ENCODE data around the gene RGL1. TPM values are rescaled to one million over a fixed set of nuclear protein-coding genes. Genes with fewer than 3 reads are reported as not detected.
A peak's percentile ranks its signal among the peaks of the same experiment; 100 is the strongest.

RGL1 gene
- total and polyA plus RNA-seq, 5 donors, result 7.2 to 22.9 (median 16.4) TPM

DNA sequence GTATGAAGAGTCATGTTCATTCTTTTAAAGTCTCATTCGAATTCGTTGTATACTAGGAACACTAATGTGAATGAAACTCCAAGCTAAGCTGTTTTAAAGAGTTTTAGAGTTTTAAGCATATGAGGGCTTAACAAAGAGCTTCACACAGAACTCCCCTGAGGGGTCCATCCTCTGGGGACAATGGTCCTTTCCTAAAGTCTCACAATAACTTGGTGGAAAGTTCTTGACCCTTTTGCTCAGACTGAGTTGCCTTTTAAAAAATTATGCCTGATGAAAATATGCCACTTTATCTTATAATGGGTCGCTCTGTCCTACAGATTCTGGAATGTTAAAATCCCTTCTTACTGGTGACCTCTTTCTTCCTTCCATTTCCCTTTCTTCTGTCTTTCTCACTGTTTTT is 64.3 kb downstream of the RGL1 start:
- Histone ChIP-seq H3K4me3 (ENCODE audit: low read length) (no peak overlapping the region), H3K27me3 (ENCODE audit: control insufficient read depth, insufficient read depth) (no peaks in the 10 kb centered on the region), H3K4me1 (ENCODE audit: control insufficient read depth, insufficient read depth, low read length) (peaks cover 10% of the 10 kb centered on the region), H3K27ac (ENCODE audit: low read length) (no peak overlapping the region), H3K9me3 (ENCODE audit: control insufficient read depth, low read length) (no peaks in the 10 kb centered on the region)
- intact Hi-C loops (cut with DNase I), result loop anchor here in 1 of 4 donors (10.0 kb wide), 1 partner anchor 54 kb away; no protein-coding TSS in a partner anchor
- DNase-seq (no peak), ATAC-seq (no peak)
- 82% methylated on average over 3 of the region's 3 CpGs for whole genome bisulfite sequencing

DNA sequence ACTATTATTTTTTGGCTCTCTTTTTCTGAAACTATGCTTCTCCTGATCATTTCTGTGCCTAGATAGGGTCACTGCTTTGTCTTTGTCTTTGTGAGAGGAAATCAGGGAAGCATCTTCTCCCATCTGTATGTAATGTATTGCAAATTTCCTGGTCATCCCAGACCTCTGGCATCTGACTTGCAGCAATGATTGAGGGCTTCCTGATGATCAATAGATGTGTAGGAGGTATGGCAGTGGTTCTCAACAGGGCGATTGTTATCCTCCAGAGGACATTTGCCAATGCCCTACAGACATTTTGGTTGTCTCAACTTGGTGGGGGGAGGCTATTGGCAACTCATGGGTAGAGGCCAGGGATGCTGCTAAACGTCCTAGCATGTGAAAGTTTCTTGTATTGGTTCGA is 64.7 kb downstream of the RGL1 start:
- Histone ChIP-seq H3K27ac (ENCODE audit: low read length) (peak overlapping the region; percentile 30), H3K9me3 (ENCODE audit: control insufficient read depth, low read length) (no peaks in the 10 kb centered on the region), H3K4me1 (ENCODE audit: control insufficient read depth, insufficient read depth, low read length) (peaks cover 10% of the 10 kb centered on the region), H3K27me3 (ENCODE audit: control insufficient read depth, insufficient read depth) (no peaks in the 10 kb centered on the region), H3K4me3 (ENCODE audit: low read length) (no peak overlapping the region)
- no peak for DNase-seq
- no peak for ATAC-seq
- 72% methylated on average over 3 of the region's 3 CpGs for WGBS
- intact Hi-C loops (cut with DNase I), result loop anchor here in 3 of 4 donors (10.0 kb wide), 2 partner anchors 55 to 65 kb away; partner anchors contain the start of gene RGL1 (in 1 of the 3)

- Histone ChIP-seq H3K27ac (ENCODE audit: low read length) (peak overlapping the region; percentile 89), H3K4me3 (ENCODE audit: low read length) (no peak overlapping the region), H3K27me3 (ENCODE audit: control insufficient read depth, insufficient read depth) (no peaks in the 10 kb centered on the region), H3K4me1 (ENCODE audit: control insufficient read depth, insufficient read depth, low read length) (peaks cover 15% of the 10 kb centered on the region), H3K9me3 (ENCODE audit: control insufficient read depth, low read length) (no peaks in the 10 kb centered on the region)
- intact Hi-C loops (cut with DNase I), result loop anchor here in 2 of 4 donors (10.0 kb wide), 2 partner anchors 56 to 66 kb away; partner anchors contain the start of gene RGL1 (in 1 of the 2)
- peak in 1 of 2 donors; percentile 45 for ATAC-seq
- 47% methylated on average over 13 of the region's 15 CpGs for WGBS
- DNase-seq, result peak; percentile 80 to 85 (median 85)
These were observed 65.6 kb downstream of the RGL1 start for GRCh38 chr1:183870351-183871077.

DNA sequence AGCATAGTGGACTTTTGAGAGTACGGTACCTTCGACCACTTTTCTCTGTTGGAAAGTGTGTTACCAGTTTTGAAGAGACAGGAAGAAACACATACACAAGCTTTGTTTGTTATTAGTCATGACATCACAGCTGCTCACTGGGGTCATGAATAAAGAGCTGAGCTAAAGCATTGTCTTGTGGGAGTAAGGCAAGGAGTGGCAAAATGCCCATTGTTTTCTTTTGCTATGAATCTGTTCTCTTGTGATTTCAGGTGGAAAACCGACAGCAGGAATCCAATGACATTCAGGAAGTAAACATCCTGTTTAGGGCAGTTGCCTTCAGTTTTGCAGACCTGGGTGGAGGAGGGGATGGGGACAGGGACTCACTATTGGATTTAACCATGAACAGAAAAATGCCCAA is 66.2 kb downstream of the RGL1 start:
- ATAC-seq (peak; percentile 28 to 45), DNase-seq (no peak)
- H3K9me3 ChIP-seq (ENCODE audit: control insufficient read depth, low read length), result no peaks in the 10 kb centered on the region
- 50% methylated on average over 3 of the region's 3 CpGs for WGBS
- peaks cover 17% of the 10 kb centered on the region for H3K4me1 ChIP-seq (ENCODE audit: control insufficient read depth, insufficient read depth, low read length)
- intact Hi-C loops (cut with DNase I), result loop anchor here in 2 of 4 donors (10.0 kb wide), 2 partner anchors 56 to 66 kb away; partner anchors contain the start of gene RGL1 (in 1 of the 2)
- no peaks in the 10 kb centered on the region for H3K27me3 ChIP-seq (ENCODE audit: control insufficient read depth, insufficient read depth)
- peak overlapping the region; percentile 64 for H3K27ac ChIP-seq (ENCODE audit: low read length)
- H3K4me3 ChIP-seq (ENCODE audit: low read length), result no peak overlapping the region

DNA sequence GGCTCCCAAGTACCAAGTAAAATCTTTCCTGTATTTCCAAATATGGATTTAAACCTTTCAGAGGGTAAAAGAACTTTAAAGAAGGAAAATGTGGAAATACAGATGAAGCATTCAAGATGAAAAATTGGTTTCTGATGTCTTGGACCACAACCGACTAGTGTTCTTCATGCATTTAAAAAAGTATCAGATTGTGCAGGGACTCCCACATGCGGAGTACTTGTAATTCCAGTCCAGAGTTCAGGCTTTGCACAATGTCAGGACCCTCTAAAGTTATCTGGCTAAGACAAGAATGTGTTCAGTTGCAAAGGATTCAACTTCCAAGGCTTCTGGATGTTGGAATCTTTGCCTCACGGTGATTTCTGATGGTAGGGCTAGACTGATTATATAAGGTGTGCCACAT is 66.7 kb downstream of the RGL1 start:
- intact Hi-C loops (cut with DNase I), result loop anchor here in 2 of 4 donors (10.0 kb wide), 2 partner anchors 57 to 67 kb away; partner anchors contain the start of gene RGL1 (in 1 of the 2)
- ATAC-seq, result no peak

DNA sequence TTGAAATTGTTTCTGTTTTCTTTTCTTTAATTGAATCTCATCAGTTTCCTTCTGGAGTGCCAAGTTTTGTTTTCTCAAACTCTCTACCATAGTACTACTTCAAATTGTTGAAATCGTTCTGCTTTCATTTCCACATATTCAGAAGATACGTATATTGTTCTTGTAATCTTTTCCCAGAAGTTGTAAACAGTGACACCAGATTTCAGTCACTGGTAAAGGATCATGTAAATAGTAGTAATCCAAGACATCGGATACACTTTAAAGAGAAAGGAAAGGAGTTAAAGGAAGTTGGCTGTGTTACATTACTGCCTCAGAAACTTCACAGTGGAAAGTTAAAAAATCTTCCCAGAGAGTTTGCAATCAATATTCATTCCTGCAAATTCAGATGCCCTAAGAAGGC is 67.5 kb downstream of the RGL1 start:
- ATAC-seq, result peak; percentile 13 to 41
- H3K27ac ChIP-seq (ENCODE audit: low read length), result no peak overlapping the region
- no peaks in the 10 kb centered on the region for H3K27me3 ChIP-seq (ENCODE audit: control insufficient read depth, insufficient read depth)
- H3K4me1 ChIP-seq (ENCODE audit: control insufficient read depth, insufficient read depth, low read length), result peaks cover 17% of the 10 kb centered on the region
- intact Hi-C loops (cut with DNase I), result loop anchor here in 2 of 4 donors (10.0 kb wide), 2 partner anchors 58 to 68 kb away; partner anchors contain the start of gene RGL1 (in 1 of the 2)
- no peaks in the 10 kb centered on the region for H3K9me3 ChIP-seq (ENCODE audit: control insufficient read depth, low read length)
- WGBS, result 24% methylated on average over 3 of the region's 3 CpGs
- no peak for DNase-seq
- peak overlapping the region; percentile 22 for H3K4me3 ChIP-seq (ENCODE audit: low read length)

More for the DNA sequence above, 66.7 kb downstream of the RGL1 start:
- Histone ChIP-seq H3K4me3 (ENCODE audit: low read length) (no peak overlapping the region), H3K4me1 (ENCODE audit: control insufficient read depth, insufficient read depth, low read length) (peaks cover 17% of the 10 kb centered on the region), H3K27me3 (ENCODE audit: control insufficient read depth, insufficient read depth) (no peaks in the 10 kb centered on the region), H3K9me3 (ENCODE audit: control insufficient read depth, low read length) (no peaks in the 10 kb centered on the region), H3K27ac (ENCODE audit: low read length) (peak overlapping the region; percentile 64)
- no peak for DNase-seq
- 40% methylated on average over 3 of the region's 3 CpGs for WGBS

GRCh38 chr1:183873642-183874041 is 68.7 kb downstream of the RGL1 start:
- Histone ChIP-seq H3K27ac (ENCODE audit: low read length) (peak overlapping the region; percentile 38), H3K4me1 (ENCODE audit: control insufficient read depth, insufficient read depth, low read length) (peaks cover 19% of the 10 kb centered on the region), H3K27me3 (ENCODE audit: control insufficient read depth, insufficient read depth) (no peaks in the 10 kb centered on the region), H3K9me3 (ENCODE audit: control insufficient read depth, low read length) (no peaks in the 10 kb centered on the region), H3K4me3 (ENCODE audit: low read length) (no peak overlapping the region)
- DNase-seq, result no peak
- intact Hi-C loops (cut with DNase I), result loop anchor here in 2 of 4 donors (10.0 kb wide), 2 partner anchors 59 to 69 kb away; partner anchors contain the start of gene RGL1 (in 1 of the 2)
- ATAC-seq, result peak; percentile 15 to 61
- 46% methylated on average over 3 of the region's 3 CpGs for WGBS

GRCh38 chr1:183876309-183876708 is 71.4 kb downstream of the RGL1 start:
- ATAC-seq (peak; percentile 11 to 24), DNase-seq (peak in 1 of 3 donors; percentile 66)
- intact Hi-C loops (cut with DNase I), result loop anchor here in 2 of 4 donors (10.0 kb wide), 2 partner anchors 62 to 72 kb away; partner anchors contain the start of gene RGL1 (in 1 of the 2)
- H3K4me3 ChIP-seq (ENCODE audit: low read length), result no peak overlapping the region
- no peaks in the 10 kb centered on the region for H3K9me3 ChIP-seq (ENCODE audit: control insufficient read depth, low read length)
- H3K27ac ChIP-seq (ENCODE audit: low read length), result peak overlapping the region; percentile 70
- 22% methylated on average over 4 of the region's 4 CpGs for WGBS
- peaks cover 18% of the 10 kb centered on the region for H3K4me1 ChIP-seq (ENCODE audit: control insufficient read depth, insufficient read depth, low read length)
- H3K27me3 ChIP-seq (ENCODE audit: control insufficient read depth, insufficient read depth), result no peaks in the 10 kb centered on the region

GRCh38 chr1:183877053-183877720 is 72.3 kb downstream of the RGL1 start:
- ATAC-seq (peak; percentile 74 to 79), DNase-seq (peak; percentile 76 to 88 (median 76))
- H3K27ac ChIP-seq (ENCODE audit: low read length), result peak overlapping the region; percentile 80
- no peaks in the 10 kb centered on the region for H3K9me3 ChIP-seq (ENCODE audit: control insufficient read depth, low read length)
- H3K27me3 ChIP-seq (ENCODE audit: control insufficient read depth, insufficient read depth), result no peaks in the 10 kb centered on the region
- WGBS, result 27% methylated on average over 10 of the region's 10 CpGs
- H3K4me1 ChIP-seq (ENCODE audit: control insufficient read depth, insufficient read depth, low read length), result peaks cover 25% of the 10 kb centered on the region
- H3K4me3 ChIP-seq (ENCODE audit: low read length), result peak overlapping the region; percentile 44
- intact Hi-C loops (cut with DNase I), result loop anchor here in 2 of 4 donors (10.0 kb wide), 2 partner anchors 62 to 72 kb away; partner anchors contain the start of gene RGL1 (in 1 of the 2)

- Histone ChIP-seq H3K9me3 (ENCODE audit: control insufficient read depth, low read length) (no peaks in the 10 kb centered on the region), H3K4me1 (ENCODE audit: control insufficient read depth, insufficient read depth, low read length) (peaks cover 28% of the 10 kb centered on the region), H3K4me3 (ENCODE audit: low read length) (no peak overlapping the region), H3K27ac (ENCODE audit: low read length) (no peak overlapping the region), H3K27me3 (ENCODE audit: control insufficient read depth, insufficient read depth) (no peaks in the 10 kb centered on the region)
- 60% methylated on average over 2 of the region's 2 CpGs for WGBS
- no peak for ATAC-seq
- no peak for DNase-seq
- intact Hi-C loops (cut with DNase I), result loop anchor here in 2 of 4 donors (10.0 kb wide), 2 partner anchors 65 to 75 kb away; partner anchors contain the start of gene RGL1 (in 1 of the 2)
These were observed 74.6 kb downstream of the RGL1 start for GRCh38 chr1:183879494-183879893.
